ENCODE data around the gene RBMS1.

- TF ChIP-seq CTCF (IDR thresholded peaks at IDR 0.05), result no peak
- no peak for TF ChIP-seq POLR2A (IDR thresholded peaks at IDR 0.05)
These were observed 103.7 kb downstream of the RBMS1 start for GRCh38 chr2:160389875-160390274.
